Measurements from ENCODE around the gene ABCB8.
"Not testable (repeated sequence)": the region's sequence is repeated elsewhere in the genome, so short reads cannot be mapped to it uniquely, and the experiment has no call there.

The ABCB8 gene

DNA sequence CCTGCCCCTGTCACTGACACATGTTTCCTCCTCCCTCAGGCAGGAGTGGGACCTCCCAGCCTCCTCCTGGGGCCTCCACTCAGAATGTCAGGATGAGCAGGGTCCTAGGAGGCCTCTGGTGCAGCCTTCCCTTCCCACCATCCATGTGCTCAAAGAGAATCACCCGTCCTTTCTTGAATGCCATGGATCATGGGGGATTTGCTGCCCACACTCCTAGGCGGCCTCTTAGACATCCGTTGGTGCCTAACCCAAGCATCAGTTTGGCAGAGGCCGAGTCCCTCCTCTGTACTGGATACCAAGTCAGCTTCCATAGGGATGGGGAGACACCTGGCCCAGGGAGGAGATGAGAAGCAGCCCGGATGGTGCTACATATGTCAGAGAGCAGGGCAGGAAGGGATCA is 30.4 kb upstream of the ABCB8 start:
- DNase-seq = no peak

- DNase-seq = no peak
Observed at GRCh38 chr7:150998341-150998740, 29.9 kb upstream of the ABCB8 start.

DNA sequence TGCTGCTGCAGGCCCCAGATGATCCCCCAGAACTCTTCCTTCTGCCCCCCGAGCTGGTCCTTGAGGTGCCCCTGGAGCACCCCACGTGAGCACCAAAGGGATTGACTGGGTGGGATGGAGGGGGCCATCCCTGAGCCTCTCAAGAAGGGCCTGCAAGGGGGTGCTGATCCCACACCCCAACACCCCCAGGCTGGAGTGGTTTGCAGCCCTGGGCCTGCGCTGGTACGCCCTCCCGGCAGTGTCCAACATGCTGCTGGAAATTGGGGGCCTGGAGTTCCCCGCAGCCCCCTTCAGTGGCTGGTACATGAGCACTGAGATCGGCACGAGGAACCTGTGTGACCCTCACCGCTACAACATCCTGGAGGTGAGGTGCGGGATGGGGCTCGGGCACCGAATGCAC is 29.2 kb upstream of the ABCB8 start:
- DNase-seq = no peak

DNA sequence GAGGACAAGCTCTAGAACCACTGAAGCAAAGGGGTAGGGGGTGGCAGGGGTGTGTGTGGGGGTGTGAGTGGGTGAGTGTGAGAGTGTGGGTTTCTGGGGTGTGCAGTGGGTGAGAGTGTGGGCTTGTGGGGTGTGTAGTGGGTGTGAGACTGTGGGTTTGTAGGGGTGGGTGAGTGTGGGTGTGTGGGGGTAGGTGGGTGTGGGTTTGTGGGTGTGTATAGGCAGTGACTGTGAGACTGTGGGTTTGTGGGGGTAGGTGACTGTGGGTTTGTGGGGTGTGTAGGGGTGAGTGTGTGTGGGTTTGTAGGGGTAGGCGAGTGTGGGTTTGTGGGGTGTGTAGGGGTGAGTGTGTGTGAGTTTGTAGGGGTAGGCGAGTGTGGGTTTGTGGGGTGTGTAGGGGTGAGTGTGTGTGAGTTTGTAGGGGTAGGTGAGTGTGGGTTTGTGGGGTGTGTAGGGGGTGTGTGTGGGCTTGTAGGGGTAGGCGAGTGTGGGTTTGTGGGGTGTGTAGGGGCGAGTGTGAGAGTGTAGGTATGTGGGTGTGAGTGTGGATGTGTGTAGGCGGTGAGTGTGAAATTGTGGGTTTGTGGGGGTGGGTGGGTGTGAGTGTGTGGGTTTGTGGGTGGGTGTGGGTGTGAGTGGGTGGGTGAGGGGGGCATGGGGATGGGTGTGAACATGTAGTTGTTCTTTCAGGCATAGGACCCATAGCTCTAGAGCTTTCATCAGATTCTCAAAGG is 28.6 kb upstream of the ABCB8 start:
- no peak for DNase-seq

GRCh38 chr7:151000897-151001495 is 27.3 kb upstream of the ABCB8 start:
- no peak for DNase-seq

DNA sequence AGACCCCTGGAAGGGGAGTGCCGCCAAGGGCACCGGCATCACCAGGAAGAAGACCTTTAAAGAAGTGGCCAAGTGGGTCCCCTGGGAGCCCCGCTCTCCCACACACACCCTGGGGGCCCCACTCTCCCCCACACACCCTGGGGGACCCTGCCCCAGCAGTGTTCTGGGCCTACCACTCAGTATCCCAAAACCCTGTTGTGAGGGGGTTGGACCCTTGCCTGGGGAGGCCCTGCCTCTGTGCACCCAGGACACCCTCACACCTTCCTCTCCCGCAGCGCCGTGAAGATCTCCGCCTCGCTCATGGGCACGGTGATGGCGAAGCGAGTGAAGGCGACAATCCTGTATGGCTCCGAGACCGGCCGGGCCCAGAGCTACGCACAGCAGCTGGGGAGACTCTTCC is 26.7 kb upstream of the ABCB8 start:
- no peak for DNase-seq

DNA sequence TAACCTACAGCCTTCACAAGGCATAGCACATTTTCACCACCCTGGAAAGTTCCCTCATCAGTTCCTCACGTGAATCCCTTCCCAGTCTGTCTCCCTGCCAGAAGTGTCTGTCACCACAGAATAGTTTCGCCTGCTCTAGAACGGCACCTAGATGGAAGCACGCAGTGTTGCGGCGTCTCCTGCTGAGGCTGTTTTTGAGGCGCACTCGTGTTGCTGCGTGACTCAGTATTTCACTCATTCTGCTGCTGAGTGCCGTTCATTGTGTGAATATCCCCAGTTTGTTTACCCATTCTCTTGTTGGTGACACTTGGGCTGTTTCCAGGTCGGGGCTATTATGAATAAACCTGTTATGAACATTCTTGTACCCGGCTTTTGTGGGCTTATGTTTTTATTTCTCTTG is 24.7 kb upstream of the ABCB8 start:
- DNase-seq = no peak

DNA sequence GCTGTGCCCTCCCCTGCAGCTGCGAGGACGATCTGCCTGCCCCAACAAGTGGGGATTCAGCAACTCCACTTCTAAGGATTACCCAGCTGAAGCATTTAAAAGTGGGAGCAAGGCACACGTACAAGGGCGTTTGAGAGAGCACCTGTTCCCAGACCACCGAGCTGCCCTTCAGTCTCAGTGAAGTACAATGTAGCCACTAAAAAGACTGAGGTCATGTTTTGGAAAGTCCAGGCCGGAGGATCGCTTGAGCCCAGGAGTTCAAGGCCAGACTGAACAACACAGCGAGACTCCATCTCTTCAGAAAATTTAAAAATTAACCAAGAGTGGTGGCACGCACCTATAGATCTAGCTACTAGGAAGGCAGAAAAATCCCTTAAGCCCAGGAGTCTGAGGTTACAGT is 22.7 kb upstream of the ABCB8 start:
- no peak for DNase-seq

DNA sequence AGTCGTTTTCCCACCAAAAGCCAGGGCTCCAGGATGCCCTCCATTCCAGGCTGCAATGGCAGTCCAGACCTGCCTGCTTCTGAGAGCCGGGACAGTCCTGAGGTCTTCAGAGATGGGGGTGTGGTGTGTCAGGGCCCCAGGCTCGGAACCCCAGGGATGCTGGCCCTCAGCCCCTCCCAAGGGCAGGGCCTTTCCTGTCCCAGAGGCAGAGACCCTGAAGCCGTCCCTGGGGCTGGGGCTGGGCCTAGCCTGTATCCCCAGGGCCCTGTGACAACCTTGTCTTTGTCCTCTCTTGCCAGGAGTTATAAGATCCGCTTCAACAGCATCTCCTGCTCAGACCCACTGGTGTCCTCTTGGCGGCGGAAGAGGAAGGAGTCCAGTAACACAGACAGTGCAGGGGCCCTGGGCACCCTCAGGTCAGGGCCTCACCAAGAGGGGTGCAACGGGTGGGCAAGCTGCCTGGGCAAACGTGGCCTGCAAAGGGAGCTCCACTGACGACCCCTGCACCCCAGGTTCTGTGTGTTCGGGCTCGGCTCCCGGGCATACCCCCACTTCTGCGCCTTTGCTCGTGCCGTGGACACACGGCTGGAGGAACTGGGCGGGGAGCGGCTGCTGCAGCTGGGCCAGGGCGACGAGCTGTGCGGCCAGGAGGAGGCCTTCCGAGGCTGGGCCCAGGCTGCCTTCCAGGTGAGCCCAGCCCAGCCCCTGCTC is 21.5 kb upstream of the ABCB8 start:
- DNase-seq = no peak

GRCh38 chr7:151007469-151007898 is 20.8 kb upstream of the ABCB8 start:
- DNase-seq = no peak

- DNase-seq = no peak
Observed at GRCh38 chr7:151008143-151008510, 20.1 kb upstream of the ABCB8 start.

DNA sequence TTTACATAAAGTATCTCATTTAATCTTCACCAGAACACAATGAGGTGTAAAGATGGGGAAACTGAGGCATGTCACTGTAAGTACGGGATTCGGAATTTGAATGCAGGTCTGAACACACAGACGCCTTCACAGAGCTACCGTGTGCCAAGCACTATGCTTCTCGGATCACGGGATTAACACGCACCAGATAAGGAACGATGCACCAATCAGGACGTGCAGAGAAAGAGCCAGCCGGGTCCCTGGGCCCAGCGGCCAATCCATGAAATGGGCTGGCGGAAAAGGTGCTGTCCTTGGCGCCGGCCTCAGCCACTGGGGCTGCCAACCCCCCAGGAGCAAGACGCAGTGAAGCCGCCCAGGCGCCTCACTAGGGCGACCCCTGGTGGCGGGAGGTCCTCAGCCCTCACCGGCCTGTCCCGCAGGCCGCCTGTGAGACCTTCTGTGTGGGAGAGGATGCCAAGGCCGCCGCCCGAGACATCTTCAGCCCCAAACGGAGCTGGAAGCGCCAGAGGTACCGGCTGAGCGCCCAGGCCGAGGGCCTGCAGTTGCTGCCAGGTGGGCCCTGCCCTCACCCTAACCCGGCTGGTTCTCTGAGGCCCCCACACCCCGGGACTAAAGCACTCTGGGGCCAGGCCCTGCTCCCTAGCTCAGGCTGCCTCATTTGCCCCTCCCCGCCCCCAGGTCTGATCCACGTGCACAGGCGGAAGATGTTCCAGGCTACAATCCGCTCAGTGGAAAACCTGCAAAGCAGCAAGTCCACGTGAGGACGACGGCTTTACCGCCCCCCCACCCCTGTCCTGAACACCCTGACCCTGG is 19.5 kb upstream of the ABCB8 start:
- DNase-seq = peak in 19 of 56 donors; percentile 3 to 59 (median 17)

GRCh38 chr7:151009327-151010036 is 18.8 kb upstream of the ABCB8 start:
- DNase-seq = no peak

GRCh38 chr7:151010037-151010306 is 18.3 kb upstream of the ABCB8 start:
- DNase-seq = no peak

GRCh38 chr7:151010307-151011096 is 17.7 kb upstream of the ABCB8 start:
- no peak for DNase-seq

DNA sequence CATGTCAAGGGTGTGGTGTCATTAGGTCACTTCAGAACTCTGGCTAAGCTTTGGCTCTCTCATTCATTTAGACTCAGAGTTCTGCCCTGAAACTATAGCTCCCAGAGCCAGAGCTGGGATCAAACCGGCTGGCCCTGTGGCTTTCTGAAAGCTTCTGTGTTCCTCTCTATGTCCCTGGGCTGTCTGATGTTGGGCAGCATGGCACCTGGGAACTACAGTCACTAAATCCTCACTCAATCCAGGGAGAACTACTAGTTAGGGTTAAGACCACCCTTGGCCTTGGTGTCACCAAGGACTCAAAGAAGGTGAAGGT is 17.2 kb upstream of the ABCB8 start:
- no peak for DNase-seq

- DNase-seq = not testable (repeated sequence)
Observed at GRCh38 chr7:151011616-151012015, 16.6 kb upstream of the ABCB8 start.

- no peak for DNase-seq
Observed at GRCh38 chr7:151012031-151012692, 16.1 kb upstream of the ABCB8 start.

- peak in 1 of 56 donors; percentile 12 for DNase-seq
Observed at GRCh38 chr7:151012911-151013347, 15.3 kb upstream of the ABCB8 start.

- no peak for DNase-seq
Observed at GRCh38 chr7:151013356-151013732, 14.9 kb upstream of the ABCB8 start.
